Measurements from ENCODE around the gene HIF1AN. TPM values are rescaled to one million over a fixed set of nuclear protein-coding genes. Genes with fewer than 3 reads are reported as not detected.

Gene HIF1AN
- total RNA-seq, 1 donor from 2014 or later = 20.9 TPM

Other genes with a start within 250 kb of the HIF1AN start
- 70.5 TPM in 2 replicates for gene BLOC1S2, start 249.3 kb upstream of the HIF1AN start, total RNA-seq
- 0.13 TPM in 1 of 2 replicates, not detected in the other for gene PKD2L1, start 205.7 kb upstream of the HIF1AN start, total RNA-seq
- 502 and 937 TPM in 2 replicates for gene SCD, start 188.7 kb upstream of the HIF1AN start, total RNA-seq
- not detected in 2 replicates for gene WNT8B, start 72.9 kb upstream of the HIF1AN start, total RNA-seq
- 4.9 and 6.9 TPM in 2 replicates for gene SEC31B, start 16.1 kb upstream of the HIF1AN start, total RNA-seq
- 145 and 161 TPM in 2 replicates for gene NDUFB8, start 6.1 kb upstream of the HIF1AN start, total RNA-seq
- not detected in 2 replicates for gene PAX2, start 209.6 kb downstream of the HIF1AN start, total RNA-seq